SU-DHL-6 (cell line): ENCODE data around the gene GAS1.

ENCODE experiments used
- H2AFZ ChIP-seq: fragments of 200-600 bp; sonication (generic); 2 replicates; pipeline ENCODE4 v1.6.1; 2014; ENCODE audit warnings: low read depth, mild to moderate bottlenecking, moderate library complexity, mixed read lengths, antibody characterized with exemption, low read length; ENCODE audit not compliant: severe bottlenecking
- H3F3A ChIP-seq: fragments of 200-600 bp; shearing (Covaris generic); 2 replicates; pipeline ENCODE4 v1.6.0; 2016; ENCODE audit warnings: antibody characterized with exemption, mild to moderate bottlenecking; ENCODE audit not compliant: insufficient read depth
- H3K27ac ChIP-seq: fragments of 200-600 bp; sonication (generic); 2 replicates; pipeline ENCODE4 v1.5.1; 2016; ENCODE audit warnings: low read depth, mild to moderate bottlenecking, low read length, moderate library complexity, mixed read lengths
- H3K27me3 ChIP-seq: fragments of 200-600 bp; sonication (generic), shearing (Covaris generic); 2 replicates; pipeline ENCODE4 v1.6.0; 2014; ENCODE audit warnings: mild to moderate bottlenecking, low read length
- H3K36me3 ChIP-seq: fragments of 200-600 bp; sonication (generic); 2 replicates; pipeline ENCODE4 v1.6.1; 2014; ENCODE audit warnings: mild to moderate bottlenecking, low read length, mixed read lengths
- H3K4me2 ChIP-seq: fragments of 300-600, 200-600 bp; shearing (Covaris generic), sonication (generic); 2 replicates; pipeline ENCODE4 v1.6.0; 2014; ENCODE audit warnings: low read length, low read depth, mild to moderate bottlenecking; ENCODE audit not compliant: poor library complexity, severe bottlenecking
- H3K4me3 ChIP-seq: fragments of 200-600 bp; sonication (generic); 2 replicates; pipeline ENCODE4 v1.5.1; 2014; ENCODE audit warnings: antibody characterized with exemption, low read length, mild to moderate bottlenecking, mixed read lengths; ENCODE audit not compliant: insufficient read depth, poor library complexity, severe bottlenecking
- H3K79me2 ChIP-seq: fragments of 200-600 bp; sonication (generic); 2 replicates; pipeline ENCODE4 v1.6.1; 2014; ENCODE audit warnings: mild to moderate bottlenecking, low read length, moderate library complexity; ENCODE audit not compliant: insufficient read depth
- H3K9ac ChIP-seq: fragments of 200-600 bp; sonication (generic); 2 replicates; pipeline ENCODE4 v1.7.0; 2014; ENCODE audit warnings: mild to moderate bottlenecking, low read length
- H3K9me2 ChIP-seq: fragments of 200-600 bp; sonication (generic); replicated peaks from 2 replicates; pipeline ENCODE4 v1.6.1; 2014; ENCODE audit warnings: low read length; ENCODE audit not compliant: insufficient read depth
- H3K9me3 ChIP-seq: fragments of 200-600 bp; sonication (generic); 2 replicates; pipeline ENCODE4 v1.6.1; 2014; ENCODE audit warnings: low read length, mixed read lengths; ENCODE audit not compliant: insufficient read depth
- H4K20me1 ChIP-seq: fragments of 200-600 bp; sonication (generic); 2 replicates; pipeline ENCODE4 v1.6.1; 2014; ENCODE audit warnings: low read depth, mild to moderate bottlenecking, antibody characterized with exemption, low read length, moderate library complexity, mixed read lengths
- EZH2phosphoT487 ChIP-seq: fragments of 200-600 bp; sonication (generic), shearing (Covaris generic); conservative IDR thresholded peaks from 2 replicates; pipeline ENCODE4 v1.6.1; 2018; ENCODE audit warnings: mild to moderate bottlenecking, antibody characterized with exemption, low read length, moderate library complexity, mixed read lengths
- TF ChIP-seq, protein P1 (sequence below): fragments of 200-600 bp; sonication (generic); IDR thresholded peaks from one replicate; pipeline ENCODE4 v1.5.1; 2017; ENCODE audit warnings: antibody characterized with exemption, mild to moderate bottlenecking, low read length, moderate library complexity; ENCODE audit not compliant: insufficient read depth, poor library complexity, severe bottlenecking

Gene GAS1

DNA sequence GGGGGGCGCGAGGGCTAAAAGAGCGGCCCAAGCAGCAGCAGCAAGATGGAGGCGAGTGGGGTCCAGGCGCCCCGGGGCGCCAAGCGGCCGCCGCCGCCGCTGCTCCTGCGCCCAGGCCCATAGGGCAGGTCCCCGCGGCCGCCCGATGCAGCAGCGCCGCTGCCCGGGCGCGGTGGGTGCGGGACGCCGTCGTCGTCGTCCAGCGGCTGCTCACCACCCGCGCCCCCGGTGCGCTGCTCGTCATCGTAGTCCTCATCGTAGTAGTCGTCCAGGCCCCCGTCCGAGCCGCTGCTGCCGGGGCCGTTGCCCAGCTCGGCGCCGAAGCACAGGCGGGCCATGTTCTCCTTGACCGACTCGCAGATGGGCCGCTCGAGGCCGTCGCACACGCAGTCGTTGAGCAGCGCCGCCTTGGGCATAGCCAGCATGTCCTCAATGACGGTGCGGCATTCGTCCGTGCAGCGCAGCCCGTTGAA lies 1.5 kb downstream of the GAS1 start:
- no peak overlapping the region for H2AFZ ChIP-seq
- no peak for TF ChIP-seq EZH2phosphoT487
- TF ChIP-seq, protein P1, sequence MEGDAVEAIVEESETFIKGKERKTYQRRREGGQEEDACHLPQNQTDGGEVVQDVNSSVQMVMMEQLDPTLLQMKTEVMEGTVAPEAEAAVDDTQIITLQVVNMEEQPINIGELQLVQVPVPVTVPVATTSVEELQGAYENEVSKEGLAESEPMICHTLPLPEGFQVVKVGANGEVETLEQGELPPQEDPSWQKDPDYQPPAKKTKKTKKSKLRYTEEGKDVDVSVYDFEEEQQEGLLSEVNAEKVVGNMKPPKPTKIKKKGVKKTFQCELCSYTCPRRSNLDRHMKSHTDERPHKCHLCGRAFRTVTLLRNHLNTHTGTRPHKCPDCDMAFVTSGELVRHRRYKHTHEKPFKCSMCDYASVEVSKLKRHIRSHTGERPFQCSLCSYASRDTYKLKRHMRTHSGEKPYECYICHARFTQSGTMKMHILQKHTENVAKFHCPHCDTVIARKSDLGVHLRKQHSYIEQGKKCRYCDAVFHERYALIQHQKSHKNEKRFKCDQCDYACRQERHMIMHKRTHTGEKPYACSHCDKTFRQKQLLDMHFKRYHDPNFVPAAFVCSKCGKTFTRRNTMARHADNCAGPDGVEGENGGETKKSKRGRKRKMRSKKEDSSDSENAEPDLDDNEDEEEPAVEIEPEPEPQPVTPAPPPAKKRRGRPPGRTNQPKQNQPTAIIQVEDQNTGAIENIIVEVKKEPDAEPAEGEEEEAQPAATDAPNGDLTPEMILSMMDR: no peak
- no peak overlapping the region for H3K4me2 ChIP-seq

DNA sequence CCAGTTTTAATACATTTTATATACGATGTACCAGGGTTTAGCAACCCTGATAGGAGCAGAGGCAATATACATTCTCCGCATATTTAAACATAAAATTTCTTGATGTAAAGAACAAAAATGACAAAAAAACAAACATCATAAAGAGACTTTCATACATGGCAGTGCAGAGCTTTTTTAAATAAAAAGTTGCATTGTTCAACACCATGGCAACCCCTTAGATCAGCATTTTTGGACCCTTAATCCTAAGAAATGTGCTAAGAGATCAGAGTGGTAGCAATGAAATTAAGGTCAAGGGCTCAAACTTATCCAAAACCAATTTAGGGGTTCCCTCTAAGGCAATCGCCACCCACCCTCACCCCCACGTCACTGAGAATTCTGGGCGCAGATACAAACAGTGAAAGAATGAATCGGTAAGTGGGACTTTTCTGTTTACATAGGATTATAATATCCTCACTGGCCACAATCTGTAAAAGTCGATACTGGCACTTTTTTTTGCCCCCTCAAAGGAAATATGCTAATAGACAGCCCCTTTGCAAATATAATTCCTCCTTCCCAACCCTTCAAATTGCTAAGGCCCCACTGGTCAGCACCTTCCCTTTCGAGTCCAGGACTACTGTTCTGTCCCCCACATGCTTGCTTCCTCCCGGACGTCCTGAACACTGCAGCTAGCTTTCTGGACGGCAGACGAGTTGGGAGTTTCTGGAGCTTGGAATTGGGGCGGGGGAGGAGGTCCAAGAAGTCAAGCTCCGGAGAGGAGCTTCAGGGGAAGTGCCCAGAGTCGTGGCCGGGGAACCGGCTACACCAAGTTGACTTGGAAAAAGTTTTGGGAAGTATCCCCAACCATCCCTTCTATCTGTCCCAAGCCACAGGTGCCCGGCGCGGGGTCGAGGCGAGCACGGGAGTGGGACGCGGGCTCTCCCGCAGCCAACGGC lies 2.2 kb downstream of the GAS1 start:
- Histone ChIP-seq H3K79me2 (no peaks in the 10 kb centered on the region), H3K4me2 (no peak overlapping the region), H3K27me3 (no peaks in the 10 kb centered on the region), H2AFZ (no peak overlapping the region), H3K36me3 (no peaks in the 10 kb centered on the region), H3K27ac (no peak overlapping the region), H3K9ac (no peak overlapping the region), H3K4me3 (no peak overlapping the region), H4K20me1 (no peaks in the 10 kb centered on the region), H3K9me2 (no peaks in the 10 kb centered on the region), H3F3A (0 out of 2 replicates have a peak, but pooled peaks cover 5% of the 10 kb centered on the region), H3K9me3 (no peaks in the 10 kb centered on the region)
- no peak for TF ChIP-seq EZH2phosphoT487
- TF ChIP-seq, protein P1: no peak

More for the DNA sequence above, 1.5 kb downstream of the GAS1 start:
- no peaks in the 10 kb centered on the region for H4K20me1 ChIP-seq
- H3K4me3 ChIP-seq: no peak overlapping the region
- no peaks in the 10 kb centered on the region for H3K36me3 ChIP-seq
- H3K9me2 ChIP-seq: no peaks in the 10 kb centered on the region
- H3K79me2 ChIP-seq: no peaks in the 10 kb centered on the region
- no peak overlapping the region for H3K27ac ChIP-seq
- H3K9me3 ChIP-seq: no peaks in the 10 kb centered on the region
- H3K9ac ChIP-seq: no peak overlapping the region
- H3K27me3 ChIP-seq: no peaks in the 10 kb centered on the region
- 0 out of 2 replicates have a peak, but pooled peaks cover 5% of the 10 kb centered on the region for H3F3A ChIP-seq

DNA sequence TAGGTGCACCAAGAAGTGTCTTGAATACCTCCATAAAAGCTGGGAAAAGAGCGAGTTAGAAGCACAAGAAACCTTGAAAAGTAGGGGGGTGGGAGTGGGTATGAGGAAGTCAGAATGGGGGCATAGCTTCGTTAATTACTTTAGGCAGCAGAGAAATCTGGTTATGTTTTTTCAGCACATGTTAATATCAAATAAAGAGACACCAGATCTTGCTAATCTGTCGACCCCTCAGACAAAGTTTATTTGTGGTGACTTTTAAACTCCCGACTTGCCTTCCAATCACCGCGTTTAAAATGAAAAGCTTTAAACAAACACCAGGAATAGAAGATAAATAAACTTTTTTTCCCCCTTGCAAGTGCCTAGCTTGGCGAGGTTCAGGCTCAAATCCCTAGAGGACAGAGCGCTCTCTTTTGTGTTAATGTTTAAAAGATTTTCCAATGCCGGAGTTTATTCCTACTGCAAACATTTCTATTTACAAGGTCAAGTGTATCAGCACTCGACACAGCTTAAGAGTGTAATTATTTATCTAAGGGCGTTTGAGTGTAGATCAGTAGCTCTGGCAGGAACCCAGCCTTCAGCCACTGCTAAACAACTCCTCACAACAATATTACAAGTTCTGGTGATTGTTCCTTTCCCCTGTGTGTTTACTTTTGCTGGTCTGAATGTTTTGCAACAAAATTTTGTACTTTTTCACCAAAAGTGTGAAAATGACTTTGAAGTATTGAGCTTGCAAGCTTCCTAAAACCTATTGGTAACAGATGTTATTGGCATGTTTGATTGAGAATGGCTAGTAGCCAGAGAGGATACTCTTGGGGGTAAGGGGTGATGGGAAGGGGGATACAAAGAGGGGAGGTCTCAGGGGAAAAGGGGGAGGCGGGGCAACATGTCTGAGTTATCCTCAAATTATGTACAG lies 3.8 kb downstream of the GAS1 start:
- Histone ChIP-seq H3K4me3 (no peak overlapping the region), H4K20me1 (no peaks in the 10 kb centered on the region), H3K27ac (no peak overlapping the region), H3K4me2 (no peak overlapping the region), H3K36me3 (no peaks in the 10 kb centered on the region), H3K9me2 (no peaks in the 10 kb centered on the region), H3K79me2 (no peaks in the 10 kb centered on the region), H3K9ac (no peak overlapping the region), H3K27me3 (no peaks in the 10 kb centered on the region), H3K9me3 (no peaks in the 10 kb centered on the region), H3F3A (0 out of 2 replicates have a peak, but pooled peaks cover 5% of the 10 kb centered on the region), H2AFZ (no peak overlapping the region)
- TF ChIP-seq, protein P1: no peak
- no peak for TF ChIP-seq EZH2phosphoT487
